WTC11 (cell line): Measurements from ENCODE around the gene ABTB2. TPM values are rescaled to one million over a fixed set of nuclear protein-coding genes. Genes with fewer than 3 reads are reported as not detected.

Experiments
- ATAC-seq: fragments of 200-7000 bp; cut with Tn5 transposase; 2 replicates; pipeline ENCODE4 v1.10.0; 2021; ENCODE audit warnings: mild to moderate bottlenecking, moderate library complexity
- CTCF ChIA-PET: fragments of 300-600 bp; sonication (Branson Sonifier 250); formaldehyde crosslinking; loops from one replicate; lab custom pipeline; 2021; ENCODE audit warnings: antibody characterized with exemption; lab: Charles Lee
- POLR2A ChIA-PET: fragments of 350-600 bp; sonication (Branson Sonifier 250); formaldehyde crosslinking; loops from one replicate; lab custom pipeline; 2021; ENCODE audit warnings: antibody characterized with exemption; lab: Charles Lee
- DNase-seq: peaks from one replicate; pipeline ENCODE4 v3.0.0; 2021; ENCODE audit warnings: low spot score
- H3K27ac Mint-ChIP-seq: 2 replicates; pipeline ENCODE4 v1.8.0; 2021; ENCODE audit warnings: mixed read lengths
- H3K27me3 Mint-ChIP-seq: 2 replicates; pipeline ENCODE4 v1.8.0; 2021; ENCODE audit warnings: low read depth, mild to moderate bottlenecking, moderate library complexity, mixed read lengths
- H3K36me3 Mint-ChIP-seq: 2 replicates; pipeline ENCODE4 v1.8.0; 2021; ENCODE audit warnings: mixed read lengths
- H3K4me1 Mint-ChIP-seq: 2 replicates; pipeline ENCODE4 v1.8.0; 2022; ENCODE audit warnings: mixed read lengths
- H3K4me3 Mint-ChIP-seq: 2 replicates; pipeline ENCODE4 v1.8.0; 2021; ENCODE audit warnings: mild to moderate bottlenecking, moderate library complexity, mixed read lengths
- H3K9me3 Mint-ChIP-seq: 2 replicates; pipeline ENCODE4 v1.8.0; 2021; ENCODE audit warnings: mixed read lengths
- CDX4 ChIP-seq: fragments of 250-450 bp; sonication (Bioruptor Pico); IDR thresholded peaks from 2 replicates; pipeline ENCODE4 v1.9.0; 2021; ENCODE audit warnings: moderate library complexity, mild to moderate bottlenecking, inconsistent platforms, borderline replicate concordance
- ELF4 ChIP-seq: sonication (generic); formaldehyde crosslinking; IDR thresholded peaks from 2 replicates; pipeline ENCODE4 v1.8.1; 2022; ENCODE audit warnings: low read depth, mild to moderate bottlenecking, moderate library complexity, missing genetic modification reagents
- ETV6 ChIP-seq: sonication (generic); formaldehyde crosslinking; IDR thresholded peaks from 2 replicates; pipeline ENCODE4 v1.8.1; 2022; ENCODE audit warnings: mild to moderate bottlenecking, missing genetic modification reagents
- FOXP1 ChIP-seq: sonication (generic); formaldehyde crosslinking; IDR thresholded peaks from 2 replicates; pipeline ENCODE4 v1.8.0; 2022; ENCODE audit warnings: missing genetic modification reagents, mild to moderate bottlenecking, moderate library complexity, borderline replicate concordance
- GABPB1 ChIP-seq: sonication (generic); formaldehyde crosslinking; IDR thresholded peaks from 2 replicates; pipeline ENCODE4 v1.8.1; 2023; ENCODE audit warnings: mild to moderate bottlenecking, missing genetic modification reagents
- JAZF1 ChIP-seq: fragments of 250-450 bp; sonication (Bioruptor Pico); IDR thresholded peaks from 2 replicates; pipeline ENCODE4 v1.9.0; 2021; ENCODE audit warnings: moderate library complexity, mild to moderate bottlenecking, inconsistent platforms
- NFYB ChIP-seq: sonication (generic); formaldehyde crosslinking; conservative IDR thresholded peaks from 2 replicates; pipeline ENCODE4 v1.8.0; 2022; ENCODE audit warnings: low read depth, missing genetic modification reagents
- NR2C2 ChIP-seq: sonication (generic); formaldehyde crosslinking; IDR thresholded peaks from 2 replicates; pipeline ENCODE4 v1.8.0; 2022; ENCODE audit warnings: mild to moderate bottlenecking, missing genetic modification reagents
- OVOL2 ChIP-seq: fragments of 250-450 bp; sonication (Bioruptor Pico); IDR thresholded peaks from 2 replicates; pipeline ENCODE4 v1.9.0; 2021; ENCODE audit warnings: mild to moderate bottlenecking, borderline replicate concordance
- SMAD4 ChIP-seq: sonication (generic); formaldehyde crosslinking; IDR thresholded peaks from 2 replicates; pipeline ENCODE4 v1.8.0; 2022; ENCODE audit warnings: mild to moderate bottlenecking, missing genetic modification reagents
- TCF7 ChIP-seq: sonication (generic); formaldehyde crosslinking; IDR thresholded peaks from 2 replicates; pipeline ENCODE4 v1.8.0; 2022; ENCODE audit warnings: mild to moderate bottlenecking, low read depth, missing genetic modification reagents, moderate library complexity
- ZNF121 ChIP-seq: sonication (generic); formaldehyde crosslinking; IDR thresholded peaks from 2 replicates; pipeline ENCODE4 v1.8.0; 2023; ENCODE audit warnings: missing genetic modification reagents
- ZNF219 ChIP-seq: sonication (generic); formaldehyde crosslinking; IDR thresholded peaks from 2 replicates; pipeline ENCODE4 v1.8.0; 2023; ENCODE audit warnings: missing genetic modification reagents, mild to moderate bottlenecking, borderline replicate concordance
- ZNF263 ChIP-seq: sonication (generic); formaldehyde crosslinking; IDR thresholded peaks from 2 replicates; pipeline ENCODE4 v1.8.1; 2022; ENCODE audit warnings: low read depth, mild to moderate bottlenecking, moderate library complexity, missing genetic modification reagents
- ZNF317 ChIP-seq: sonication (generic); formaldehyde crosslinking; IDR thresholded peaks from 2 replicates; pipeline ENCODE4 v1.8.1; 2023; ENCODE audit warnings: low read depth, mild to moderate bottlenecking, moderate library complexity, missing genetic modification reagents, borderline replicate concordance
- ZNF671 ChIP-seq: fragments of 250-450 bp; sonication (Bioruptor Pico); IDR thresholded peaks from 2 replicates; pipeline ENCODE4 v1.8.0; 2021; ENCODE audit warnings: mild to moderate bottlenecking
- total RNA-seq: library from RNA; stranded (reverse); gene quantifications from 3 replicates; pipeline ENCODE4 v1.2.3, GENCODE V29; 2021
- TF ChIP-seq, protein P1 (sequence below): sonication (generic); formaldehyde crosslinking; IDR thresholded peaks from 2 replicates; pipeline ENCODE4 v1.8.1; 2023; ENCODE audit warnings: mild to moderate bottlenecking, missing genetic modification reagents, moderate library complexity
- TF ChIP-seq, protein P2 (sequence below): sonication (generic); formaldehyde crosslinking; IDR thresholded peaks from 2 replicates; pipeline ENCODE4 v1.8.1; 2022; ENCODE audit warnings: mild to moderate bottlenecking, moderate library complexity, missing genetic modification reagents
- TF ChIP-seq, protein P3 (sequence below): fragments of 250-450 bp; sonication (Bioruptor Pico); conservative IDR thresholded peaks from 2 replicates; pipeline ENCODE4 v1.9.0; 2021; ENCODE audit warnings: mild to moderate bottlenecking

The ABTB2 gene
- total RNA-seq, 1 experiment from 2014 or later, result 12.8 TPM

DNA sequence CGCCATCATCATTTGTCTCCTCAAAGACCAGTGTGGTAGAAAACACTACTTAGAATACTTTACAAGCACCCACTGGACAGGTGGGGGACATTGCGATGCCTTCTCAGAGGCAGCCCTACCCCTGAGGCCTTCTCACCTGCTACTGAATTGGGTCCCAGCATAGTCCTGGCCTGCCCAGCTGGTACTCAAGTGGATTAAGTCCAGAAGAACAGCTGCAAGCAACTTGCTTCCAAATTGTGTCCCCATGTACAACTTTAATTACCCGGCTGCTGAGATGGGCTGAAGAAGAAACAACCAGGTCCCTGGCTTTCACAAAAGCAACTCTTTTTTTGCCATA is 12.3 kb downstream of the ABTB2 start (continued):
- TF ChIP-seq ETV6 (CRISPR knock-in tag) (no peak), JAZF1 (no peak), ZNF263 (CRISPR knock-in tag) (no peak), ZNF219 (CRISPR knock-in tag) (no peak), ZNF121 (no peak)
- TF ChIP-seq, protein P1, sequence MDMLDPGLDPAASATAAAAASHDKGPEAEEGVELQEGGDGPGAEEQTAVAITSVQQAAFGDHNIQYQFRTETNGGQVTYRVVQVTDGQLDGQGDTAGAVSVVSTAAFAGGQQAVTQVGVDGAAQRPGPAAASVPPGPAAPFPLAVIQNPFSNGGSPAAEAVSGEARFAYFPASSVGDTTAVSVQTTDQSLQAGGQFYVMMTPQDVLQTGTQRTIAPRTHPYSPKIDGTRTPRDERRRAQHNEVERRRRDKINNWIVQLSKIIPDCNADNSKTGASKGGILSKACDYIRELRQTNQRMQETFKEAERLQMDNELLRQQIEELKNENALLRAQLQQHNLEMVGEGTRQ, result no peak

DNA sequence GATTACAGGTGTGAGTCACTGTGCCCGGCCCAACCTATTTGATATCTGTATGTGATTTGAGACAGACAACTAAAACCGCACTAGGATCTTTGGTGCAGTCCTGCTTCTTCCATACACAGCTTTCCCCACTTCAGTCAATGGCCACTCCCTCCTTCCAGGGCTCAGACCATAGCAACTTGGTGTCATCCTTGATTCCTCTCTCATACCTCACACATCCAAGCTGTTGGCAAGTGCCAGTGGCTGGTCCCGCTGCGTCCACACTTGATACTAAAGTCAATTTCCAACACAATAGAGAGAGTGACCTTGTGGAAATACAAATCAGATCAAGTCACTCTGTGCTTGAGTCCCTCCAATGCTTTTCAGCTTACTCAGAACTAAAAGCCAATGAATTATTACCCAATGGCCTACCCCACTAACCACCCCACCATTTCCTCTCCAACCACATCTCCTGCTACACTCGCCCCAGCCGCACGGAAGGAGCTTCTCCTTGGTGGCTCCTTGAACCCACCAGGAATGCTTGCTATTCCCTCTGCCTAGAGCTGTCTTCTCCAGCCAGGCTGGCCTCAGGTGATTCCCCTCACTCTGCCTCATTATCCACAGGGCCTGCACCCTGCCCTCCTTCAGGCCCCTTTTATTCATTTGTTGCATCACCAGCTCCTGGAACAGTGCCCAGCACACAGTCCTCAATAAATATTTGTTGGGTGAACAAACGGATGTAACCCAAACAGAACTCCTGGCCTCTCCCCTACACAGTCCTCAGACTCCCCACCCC is 12.9 kb downstream of the ABTB2 start:
- Mint-ChIP-seq H3K27ac (peak overlapping the region; percentile 29; the same call in 1 of the 2 replicates), H3K4me3 (no peak overlapping the region), H3K9me3 (no peaks in the 10 kb centered on the region), H3K27me3 (no peaks in the 10 kb centered on the region)
- DNase-seq, result no peak
- no peak for ATAC-seq
- POLR2A ChIA-PET, result interaction anchor here (0.5 kb wide), 1 partner anchor 119 kb away, joined by 8 read pairs; no protein-coding TSS in a partner anchor
- TF ChIP-seq ZNF317 (CRISPR knock-in tag), result no peak
- peak; percentile 96 for TF ChIP-seq GABPB1
- TF ChIP-seq, all 79 proteins: peak for 1
- Mint-ChIP-seq H3K4me1 (peaks cover 21% of the 10 kb centered on the region), H3K36me3 (no peaks in the 10 kb centered on the region)
- CTCF ChIA-PET, result interaction anchor here (7.9 kb wide), 1 partner anchor 171 kb away, joined by 46 read pairs; no protein-coding TSS in a partner anchor

DNA sequence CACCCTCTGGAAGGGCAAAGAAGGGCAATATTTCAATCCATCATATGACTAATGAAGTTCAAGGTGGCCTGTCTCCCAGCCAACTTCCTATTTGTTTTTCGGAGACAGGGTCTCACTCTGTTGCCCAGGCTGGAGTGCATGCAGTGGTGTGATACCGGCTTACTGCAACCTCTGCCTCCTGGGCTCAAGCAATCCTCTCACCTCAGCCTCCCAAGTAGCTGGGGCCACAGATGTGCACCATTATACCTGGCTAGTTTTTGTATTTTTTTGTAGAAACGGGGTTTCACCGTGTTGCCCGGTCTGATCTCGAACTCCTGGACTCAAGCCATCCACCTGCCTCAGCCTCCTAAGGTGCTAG is 13.4 kb downstream of the ABTB2 start:
- no peak for DNase-seq
- no peak overlapping the region for H3K4me3 Mint-ChIP-seq
- H3K27ac Mint-ChIP-seq, result no peak overlapping the region
- POLR2A ChIA-PET, result no interaction called here
- no peak for ATAC-seq
- TF ChIP-seq ZNF121, result peak; percentile 59; the same call in 1 of the 2 replicates
- TF ChIP-seq, protein P2, sequence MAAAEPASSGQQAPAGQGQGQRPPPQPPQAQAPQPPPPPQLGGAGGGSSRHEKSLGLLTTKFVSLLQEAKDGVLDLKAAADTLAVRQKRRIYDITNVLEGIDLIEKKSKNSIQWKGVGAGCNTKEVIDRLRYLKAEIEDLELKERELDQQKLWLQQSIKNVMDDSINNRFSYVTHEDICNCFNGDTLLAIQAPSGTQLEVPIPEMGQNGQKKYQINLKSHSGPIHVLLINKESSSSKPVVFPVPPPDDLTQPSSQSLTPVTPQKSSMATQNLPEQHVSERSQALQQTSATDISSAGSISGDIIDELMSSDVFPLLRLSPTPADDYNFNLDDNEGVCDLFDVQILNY (CRISPR knock-in tag), result no peak
- TF ChIP-seq NFYB (CRISPR knock-in tag), result no peak
- peaks cover 21% of the 10 kb centered on the region for H3K4me1 Mint-ChIP-seq
- H3K9me3 Mint-ChIP-seq, result no peaks in the 10 kb centered on the region
- H3K27me3 Mint-ChIP-seq, result no peaks in the 10 kb centered on the region
- no peaks in the 10 kb centered on the region for H3K36me3 Mint-ChIP-seq
- CTCF ChIA-PET, result interaction anchor here (7.9 kb wide), 1 partner anchor 171 kb away, joined by 46 read pairs; no protein-coding TSS in a partner anchor

DNA sequence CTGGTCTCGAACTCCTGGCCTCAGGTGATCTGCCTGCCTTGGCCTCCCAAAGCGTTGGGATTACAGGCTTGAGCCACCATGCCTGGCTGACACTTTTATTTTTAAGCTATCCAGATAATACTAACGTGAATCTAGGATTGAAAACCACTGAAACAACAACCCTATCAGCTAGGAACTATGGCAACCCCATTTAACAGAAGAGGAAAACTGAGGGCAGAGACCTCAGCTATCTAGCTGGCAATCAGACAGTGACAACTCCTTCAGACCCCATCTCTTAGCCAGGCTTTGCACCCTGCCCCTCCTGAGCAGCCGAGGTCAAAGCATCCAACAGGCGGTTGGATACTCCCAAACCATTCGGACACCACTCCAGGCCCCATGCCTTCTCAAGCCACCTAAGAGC is 14.1 kb downstream of the ABTB2 start:
- ChIA-PET POLR2A (no interaction called here), CTCF (interaction anchor here (7.9 kb wide), 1 partner anchor 170 kb away, joined by 46 read pairs; no protein-coding TSS in a partner anchor)
- Mint-ChIP-seq H3K27me3 (no peaks in the 10 kb centered on the region), H3K9me3 (no peaks in the 10 kb centered on the region), H3K36me3 (no peaks in the 10 kb centered on the region), H3K4me3 (no peak overlapping the region), H3K4me1 (peaks cover 21% of the 10 kb centered on the region), H3K27ac (no peak overlapping the region)
- ATAC-seq (no peak), DNase-seq (no peak)
- TF ChIP-seq CDX4 (CRISPR knock-in tag), result no peak
- TF ChIP-seq NR2C2, result no peak
- no peak for TF ChIP-seq SMAD4 (CRISPR knock-in tag)
- TF ChIP-seq, protein P3, sequence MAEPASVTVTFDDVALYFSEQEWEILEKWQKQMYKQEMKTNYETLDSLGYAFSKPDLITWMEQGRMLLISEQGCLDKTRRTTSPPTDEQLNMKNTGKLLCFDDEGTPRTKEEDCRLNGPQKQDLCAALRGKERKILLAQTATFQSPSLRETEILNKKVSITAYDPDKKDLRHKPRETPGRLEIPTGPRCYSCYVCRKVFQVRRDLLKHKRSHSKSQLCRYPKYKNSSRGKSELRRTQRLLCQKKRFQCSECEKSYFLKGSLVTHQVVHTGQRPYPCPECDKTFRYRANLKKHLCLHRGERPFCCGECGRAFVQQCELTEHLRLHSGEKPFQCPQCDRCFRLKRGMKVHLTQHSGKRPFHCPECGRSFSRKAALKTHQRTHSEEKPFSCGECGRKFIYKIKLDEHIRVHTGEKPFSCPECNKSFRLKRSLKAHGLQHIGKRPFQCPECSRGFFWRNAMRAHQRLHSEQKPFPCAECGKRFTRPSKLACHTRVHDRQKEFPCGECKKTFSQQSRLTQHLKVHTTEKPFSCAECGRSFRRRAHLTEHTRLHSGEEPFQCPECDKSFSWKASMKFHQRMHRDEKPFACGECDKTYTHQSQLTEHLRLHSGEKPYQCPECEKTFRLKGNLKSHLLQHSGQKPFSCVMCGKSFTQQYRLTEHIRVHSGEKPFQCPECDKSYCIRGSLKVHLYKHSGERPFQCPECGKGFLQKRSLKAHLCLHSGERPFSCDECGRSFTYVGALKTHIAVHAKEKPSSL (CRISPR knock-in tag), result no peak
- no peak for TF ChIP-seq ELF4 (CRISPR knock-in tag)
- TF ChIP-seq TCF7 (CRISPR knock-in tag), result no peak
- TF ChIP-seq FOXP1 (CRISPR knock-in tag), result no peak
- no peak for TF ChIP-seq ZNF671
- TF ChIP-seq OVOL2 (CRISPR knock-in tag), result no peak
